Activated CD8-positive, alpha-beta memory T cell treated with anti-CD3 and anti-CD28 coated beads for 24 hours (primary cell): ENCODE measurements around the gene RAB6A.
"Not testable (repeated sequence)": the region's sequence is repeated elsewhere in the genome, so short reads cannot be mapped to it uniquely, and the experiment has no call there.

Source experiments
- DNase-seq: peaks from one replicate; pipeline ENCODE4 v3.0.0-alpha.2; 2020

The RAB6A gene

GRCh38 chr11:73716153-73717056 is 44.5 kb downstream of the RAB6A start:
- DNase-seq: no peak

- no peak for DNase-seq
Observed at GRCh38 chr11:73715541-73715940, 45.3 kb downstream of the RAB6A start.

GRCh38 chr11:73710964-73711363 is 49.9 kb downstream of the RAB6A start:
- no peak for DNase-seq

GRCh38 chr11:73705053-73705452 is 55.8 kb downstream of the RAB6A start:
- DNase-seq: no peak

GRCh38 chr11:73693899-73694525 is 66.9 kb downstream of the RAB6A start:
- DNase-seq: no peak

GRCh38 chr11:73680687-73681086 is 80.2 kb downstream of the RAB6A start:
- DNase-seq: no peak

GRCh38 chr11:73676552-73676951 is 84.3 kb downstream of the RAB6A start:
- not testable (repeated sequence) for DNase-seq

- peak; percentile 45 for DNase-seq
Observed at GRCh38 chr11:73671701-73672100, 89.2 kb downstream of the RAB6A start.

GRCh38 chr11:73670808-73671207 is 90.1 kb downstream of the RAB6A start:
- no peak for DNase-seq

- no peak for DNase-seq
Observed at GRCh38 chr11:73667891-73668290, 93.0 kb downstream of the RAB6A start.

GRCh38 chr11:73664877-73665276 is 96.0 kb downstream of the RAB6A start:
- DNase-seq: no peak

GRCh38 chr11:73663604-73664495 is 97.0 kb downstream of the RAB6A start:
- DNase-seq: no peak

- DNase-seq: no peak
Observed at GRCh38 chr11:73662445-73663157, 98.3 kb downstream of the RAB6A start.

GRCh38 chr11:73661035-73661628 is 99.7 kb downstream of the RAB6A start:
- peak; percentile 97 for DNase-seq

GRCh38 chr11:73660497-73661034 is 100.3 kb downstream of the RAB6A start:
- no peak for DNase-seq

GRCh38 chr11:73659961-73660360 is 100.9 kb downstream of the RAB6A start:
- no peak for DNase-seq

- DNase-seq: no peak
Observed at GRCh38 chr11:73656985-73657384, 103.9 kb downstream of the RAB6A start.

GRCh38 chr11:73655686-73656085 is 105.2 kb downstream of the RAB6A start:
- no peak for DNase-seq

GRCh38 chr11:73654482-73655021 is 106.3 kb downstream of the RAB6A start:
- DNase-seq: no peak

- no peak for DNase-seq
Observed at GRCh38 chr11:73653996-73654395, 106.9 kb downstream of the RAB6A start.

GRCh38 chr11:73652856-73653559 is 107.9 kb downstream of the RAB6A start:
- no peak for DNase-seq
